ENCODE results near the gene NRCAM. TPM values are rescaled to one million over a fixed set of nuclear protein-coding genes. Genes with fewer than 3 reads are reported as not detected.

Gene NRCAM
- total RNA-seq, 1 experiment from 2014 or later, result 2.7 TPM

DNA sequence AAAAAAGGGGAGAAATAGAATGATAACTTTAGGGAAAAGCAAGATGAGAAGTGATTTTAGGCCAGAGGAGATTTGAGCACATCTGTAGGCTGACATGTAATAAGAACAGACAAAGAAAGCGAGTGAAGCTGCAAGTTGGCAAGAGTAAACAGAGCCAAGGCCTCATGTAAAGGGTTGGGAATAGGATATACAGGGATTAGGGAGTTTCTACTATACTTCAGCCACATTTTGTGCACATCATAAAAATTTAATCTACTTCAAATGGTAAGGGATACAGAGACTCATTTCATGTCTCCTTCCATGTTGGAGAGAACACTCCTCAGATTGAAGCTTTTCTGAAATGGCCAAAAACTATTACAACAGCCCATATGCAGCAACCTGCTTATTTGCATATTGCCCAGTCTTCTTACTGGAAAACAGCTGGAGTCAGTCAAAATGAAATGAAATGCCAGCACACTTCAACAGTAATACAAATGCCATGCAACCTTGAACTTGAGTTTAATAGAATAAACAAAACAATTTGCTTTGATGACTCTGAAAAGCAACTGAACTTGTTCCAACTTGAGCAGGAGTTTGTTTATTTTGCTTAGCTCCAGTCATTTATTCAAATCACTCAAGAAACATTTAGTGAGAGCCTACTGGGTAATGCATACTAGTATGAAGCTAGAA lies 49.9 kb downstream of the NRCAM start (continued):
- TF ChIP-seq, protein P1, sequence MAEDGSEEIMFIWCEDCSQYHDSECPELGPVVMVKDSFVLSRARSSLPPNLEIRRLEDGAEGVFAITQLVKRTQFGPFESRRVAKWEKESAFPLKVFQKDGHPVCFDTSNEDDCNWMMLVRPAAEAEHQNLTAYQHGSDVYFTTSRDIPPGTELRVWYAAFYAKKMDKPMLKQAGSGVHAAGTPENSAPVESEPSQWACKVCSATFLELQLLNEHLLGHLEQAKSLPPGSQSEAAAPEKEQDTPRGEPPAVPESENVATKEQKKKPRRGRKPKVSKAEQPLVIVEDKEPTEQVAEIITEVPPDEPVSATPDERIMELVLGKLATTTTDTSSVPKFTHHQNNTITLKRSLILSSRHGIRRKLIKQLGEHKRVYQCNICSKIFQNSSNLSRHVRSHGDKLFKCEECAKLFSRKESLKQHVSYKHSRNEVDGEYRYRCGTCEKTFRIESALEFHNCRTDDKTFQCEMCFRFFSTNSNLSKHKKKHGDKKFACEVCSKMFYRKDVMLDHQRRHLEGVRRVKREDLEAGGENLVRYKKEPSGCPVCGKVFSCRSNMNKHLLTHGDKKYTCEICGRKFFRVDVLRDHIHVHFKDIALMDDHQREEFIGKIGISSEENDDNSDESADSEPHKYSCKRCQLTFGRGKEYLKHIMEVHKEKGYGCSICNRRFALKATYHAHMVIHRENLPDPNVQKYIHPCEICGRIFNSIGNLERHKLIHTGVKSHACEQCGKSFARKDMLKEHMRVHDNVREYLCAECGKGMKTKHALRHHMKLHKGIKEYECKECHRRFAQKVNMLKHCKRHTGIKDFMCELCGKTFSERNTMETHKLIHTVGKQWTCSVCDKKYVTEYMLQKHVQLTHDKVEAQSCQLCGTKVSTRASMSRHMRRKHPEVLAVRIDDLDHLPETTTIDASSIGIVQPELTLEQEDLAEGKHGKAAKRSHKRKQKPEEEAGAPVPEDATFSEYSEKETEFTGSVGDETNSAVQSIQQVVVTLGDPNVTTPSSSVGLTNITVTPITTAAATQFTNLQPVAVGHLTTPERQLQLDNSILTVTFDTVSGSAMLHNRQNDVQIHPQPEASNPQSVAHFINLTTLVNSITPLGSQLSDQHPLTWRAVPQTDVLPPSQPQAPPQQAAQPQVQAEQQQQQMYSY (CRISPR knock-in tag; IDR thresholded peaks at IDR 0.05), result no peak
- no peak for TF ChIP-seq NFYB (CRISPR knock-in tag; conservative IDR thresholded peaks at IDR 0.05; ENCODE audit: low read depth)
- no peak for TF ChIP-seq RELA (CRISPR knock-in tag; IDR thresholded peaks at IDR 0.05; ENCODE audit: borderline replicate concordance)

DNA sequence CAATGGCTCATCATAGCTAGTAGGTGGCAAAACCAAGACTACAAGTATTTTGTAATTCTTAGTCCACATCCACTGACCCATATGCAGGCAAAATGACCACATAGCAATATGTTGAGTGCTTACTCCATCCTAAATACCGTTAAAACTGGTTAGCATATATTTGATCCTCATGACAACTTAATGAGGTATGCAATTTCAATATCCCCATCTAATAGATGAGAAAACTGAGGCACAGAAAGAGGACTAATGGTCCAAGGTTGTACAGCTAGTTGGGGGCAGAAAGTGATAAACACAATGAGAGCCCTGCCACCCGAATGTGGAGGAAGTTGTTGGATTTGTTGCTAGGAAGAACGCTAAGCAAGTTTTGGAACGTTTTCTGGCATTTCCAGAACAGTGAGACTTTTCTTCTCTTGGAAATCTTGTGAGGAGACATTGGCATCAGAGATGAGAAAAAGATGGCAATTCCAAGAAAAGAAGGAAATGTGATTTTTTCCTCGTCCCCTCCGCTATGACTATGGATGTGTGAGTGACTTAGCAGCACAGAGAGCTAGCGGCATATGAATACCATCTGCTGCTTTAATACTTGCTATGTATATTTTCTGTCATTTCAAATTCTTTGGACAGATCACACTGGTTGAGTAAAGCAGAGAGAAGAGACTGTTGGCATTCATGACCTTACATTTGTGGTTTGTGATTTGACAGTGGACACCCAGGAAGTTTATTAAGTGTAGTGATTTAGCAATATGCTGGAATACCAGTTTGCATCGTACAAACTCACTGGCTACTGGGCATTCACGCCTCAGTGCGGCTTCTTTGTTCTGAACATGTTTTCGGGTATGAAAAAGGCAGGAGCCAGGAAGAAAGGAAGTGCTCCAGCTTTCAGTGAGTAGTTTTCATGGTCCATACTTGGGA lies 51.5 kb downstream of the NRCAM start:
- no peak overlapping the region for H3K27ac Mint-ChIP-seq
- no peaks in the 10 kb centered on the region for H3K9me3 Mint-ChIP-seq
- no peak overlapping the region for H3K4me3 Mint-ChIP-seq
- no peak for ATAC-seq
- ChIA-PET CTCF (no interaction called here), POLR2A (no interaction called here)
- DNase-seq (ENCODE audit: low spot score), result no peak
- H3K4me1 Mint-ChIP-seq, result no peaks in the 10 kb centered on the region
- H3K27me3 Mint-ChIP-seq (ENCODE audit: low read depth), result no peaks in the 10 kb centered on the region
- TF ChIP-seq TP53 (CRISPR knock-in tag; IDR thresholded peaks at IDR 0.05) (no peak), SOX15 (CRISPR knock-in tag; IDR thresholded peaks at IDR 0.05) (no peak), ESRRA (CRISPR knock-in tag; IDR thresholded peaks at IDR 0.05; ENCODE audit: borderline replicate concordance) (no peak), ELF4 (CRISPR knock-in tag; IDR thresholded peaks at IDR 0.05; ENCODE audit: low read depth) (no peak), KAT7 (CRISPR knock-in tag; IDR thresholded peaks at IDR 0.05; ENCODE audit: borderline replicate concordance) (no peak), NFYB (CRISPR knock-in tag; conservative IDR thresholded peaks at IDR 0.05; ENCODE audit: low read depth) (no peak)
- TF ChIP-seq, protein P2, sequence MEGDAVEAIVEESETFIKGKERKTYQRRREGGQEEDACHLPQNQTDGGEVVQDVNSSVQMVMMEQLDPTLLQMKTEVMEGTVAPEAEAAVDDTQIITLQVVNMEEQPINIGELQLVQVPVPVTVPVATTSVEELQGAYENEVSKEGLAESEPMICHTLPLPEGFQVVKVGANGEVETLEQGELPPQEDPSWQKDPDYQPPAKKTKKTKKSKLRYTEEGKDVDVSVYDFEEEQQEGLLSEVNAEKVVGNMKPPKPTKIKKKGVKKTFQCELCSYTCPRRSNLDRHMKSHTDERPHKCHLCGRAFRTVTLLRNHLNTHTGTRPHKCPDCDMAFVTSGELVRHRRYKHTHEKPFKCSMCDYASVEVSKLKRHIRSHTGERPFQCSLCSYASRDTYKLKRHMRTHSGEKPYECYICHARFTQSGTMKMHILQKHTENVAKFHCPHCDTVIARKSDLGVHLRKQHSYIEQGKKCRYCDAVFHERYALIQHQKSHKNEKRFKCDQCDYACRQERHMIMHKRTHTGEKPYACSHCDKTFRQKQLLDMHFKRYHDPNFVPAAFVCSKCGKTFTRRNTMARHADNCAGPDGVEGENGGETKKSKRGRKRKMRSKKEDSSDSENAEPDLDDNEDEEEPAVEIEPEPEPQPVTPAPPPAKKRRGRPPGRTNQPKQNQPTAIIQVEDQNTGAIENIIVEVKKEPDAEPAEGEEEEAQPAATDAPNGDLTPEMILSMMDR (IDR thresholded peaks at IDR 0.05), result no peak
- no peaks in the 10 kb centered on the region for H3K36me3 Mint-ChIP-seq

DNA sequence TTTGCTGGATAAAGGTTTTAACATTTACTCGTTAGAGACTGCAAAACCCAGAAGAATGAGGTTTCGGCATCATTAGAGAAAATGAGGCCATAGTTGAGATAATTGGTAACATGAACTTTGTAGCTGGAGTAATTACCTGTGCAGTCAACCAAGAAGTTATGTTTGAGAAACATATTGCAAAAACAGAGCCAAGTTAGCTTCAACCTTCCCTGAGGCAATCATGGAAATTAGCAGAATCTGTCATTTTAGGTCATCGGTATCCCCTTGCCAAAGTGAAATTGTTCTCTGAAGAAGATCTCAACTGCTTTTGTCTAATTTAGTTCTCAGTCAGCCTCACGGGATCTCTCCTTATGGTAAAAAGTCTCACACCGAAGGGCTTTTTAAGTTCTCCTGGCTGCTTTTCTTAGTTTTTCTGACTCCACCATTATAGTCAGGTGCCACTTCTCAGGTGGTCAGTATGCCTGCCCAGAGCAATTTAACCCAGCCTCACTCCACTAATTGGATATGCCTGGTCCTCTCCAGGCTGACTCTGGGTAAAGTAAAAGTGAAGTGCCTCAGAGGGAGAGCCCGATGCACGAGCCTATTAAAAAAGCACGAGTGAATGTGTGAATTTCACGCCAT lies 52.5 kb downstream of the NRCAM start:
- no peak for DNase-seq (ENCODE audit: low spot score)
- H3K27ac Mint-ChIP-seq, result no peak overlapping the region
- no peaks in the 10 kb centered on the region for H3K27me3 Mint-ChIP-seq (ENCODE audit: low read depth)
- H3K9me3 Mint-ChIP-seq, result no peaks in the 10 kb centered on the region
- no peaks in the 10 kb centered on the region for H3K4me1 Mint-ChIP-seq
- TF ChIP-seq JAZF1 (CRISPR knock-in tag; IDR thresholded peaks at IDR 0.05), result no peak
- TF ChIP-seq, protein P3, sequence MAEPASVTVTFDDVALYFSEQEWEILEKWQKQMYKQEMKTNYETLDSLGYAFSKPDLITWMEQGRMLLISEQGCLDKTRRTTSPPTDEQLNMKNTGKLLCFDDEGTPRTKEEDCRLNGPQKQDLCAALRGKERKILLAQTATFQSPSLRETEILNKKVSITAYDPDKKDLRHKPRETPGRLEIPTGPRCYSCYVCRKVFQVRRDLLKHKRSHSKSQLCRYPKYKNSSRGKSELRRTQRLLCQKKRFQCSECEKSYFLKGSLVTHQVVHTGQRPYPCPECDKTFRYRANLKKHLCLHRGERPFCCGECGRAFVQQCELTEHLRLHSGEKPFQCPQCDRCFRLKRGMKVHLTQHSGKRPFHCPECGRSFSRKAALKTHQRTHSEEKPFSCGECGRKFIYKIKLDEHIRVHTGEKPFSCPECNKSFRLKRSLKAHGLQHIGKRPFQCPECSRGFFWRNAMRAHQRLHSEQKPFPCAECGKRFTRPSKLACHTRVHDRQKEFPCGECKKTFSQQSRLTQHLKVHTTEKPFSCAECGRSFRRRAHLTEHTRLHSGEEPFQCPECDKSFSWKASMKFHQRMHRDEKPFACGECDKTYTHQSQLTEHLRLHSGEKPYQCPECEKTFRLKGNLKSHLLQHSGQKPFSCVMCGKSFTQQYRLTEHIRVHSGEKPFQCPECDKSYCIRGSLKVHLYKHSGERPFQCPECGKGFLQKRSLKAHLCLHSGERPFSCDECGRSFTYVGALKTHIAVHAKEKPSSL (CRISPR knock-in tag; conservative IDR thresholded peaks at IDR 0.05), result no peak
- no peak for TF ChIP-seq NFYB (CRISPR knock-in tag; conservative IDR thresholded peaks at IDR 0.05; ENCODE audit: low read depth)
- TF ChIP-seq ELF4 (CRISPR knock-in tag; IDR thresholded peaks at IDR 0.05; ENCODE audit: low read depth), result no peak
- no peak for TF ChIP-seq CREB1 (CRISPR knock-in tag; IDR thresholded peaks at IDR 0.05)
- ChIA-PET CTCF (no interaction called here), POLR2A (interaction anchor here (0.6 kb wide), 1 partner anchor 57 kb away, joined by 8 read pairs; no protein-coding TSS in a partner anchor)
- no peaks in the 10 kb centered on the region for H3K36me3 Mint-ChIP-seq
- no peak for ATAC-seq
- no peak overlapping the region for H3K4me3 Mint-ChIP-seq
